NCI-H2171 (cell line): ENCODE measurements around the gene NPAS3.

Source experiments
- DNase-seq: peaks from one replicate; lab custom pipeline; 2025; lab: John Stamatoyannopoulos, UW

NPAS3 gene

DNA sequence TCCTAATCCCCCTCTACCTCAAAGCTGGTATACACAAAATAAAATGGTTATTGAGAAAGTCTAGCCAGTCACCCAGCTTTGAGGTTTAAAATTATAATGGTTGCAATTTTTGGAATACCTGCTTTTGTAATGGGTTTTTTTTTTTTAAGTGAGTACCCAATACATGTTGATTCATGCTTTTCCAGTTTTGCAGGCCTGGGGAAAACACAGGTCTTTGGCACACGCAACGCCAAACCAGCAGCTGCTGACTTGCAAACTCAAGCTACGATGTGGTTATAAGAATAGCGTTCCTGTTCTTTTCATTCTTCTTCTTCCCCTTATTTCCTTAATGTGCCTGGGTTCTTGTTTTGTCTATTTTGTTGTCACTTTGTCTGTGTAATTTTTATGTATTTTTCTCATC, 779.2 kb downstream of the NPAS3 start:
- no peak for DNase-seq

DNA sequence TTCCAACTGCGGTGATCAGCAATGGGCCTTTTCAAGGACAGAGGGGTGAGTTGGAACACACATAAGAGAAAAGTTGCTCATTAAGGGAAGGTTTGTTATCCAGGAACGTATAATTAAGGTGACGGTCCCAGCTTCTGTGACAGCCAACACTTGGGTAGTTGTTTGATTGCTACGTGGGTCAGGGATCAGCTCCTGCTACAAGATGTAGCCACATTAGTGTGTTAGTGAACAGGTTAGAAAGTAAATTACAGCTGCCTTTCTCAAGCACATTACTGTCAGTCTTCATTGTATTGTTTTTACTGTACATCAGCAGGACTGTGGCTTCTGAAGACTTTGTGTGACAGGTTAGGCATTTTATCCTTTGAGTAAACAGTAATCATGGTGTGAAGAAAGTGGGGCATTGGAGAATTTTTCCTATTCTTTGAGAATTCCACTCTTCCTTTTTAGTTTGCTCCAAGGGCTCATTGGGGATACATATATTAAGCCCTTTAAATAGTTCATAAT, 781.7 kb downstream of the NPAS3 start:
- no peak for DNase-seq

- no peak for DNase-seq
These were observed 788.0 kb downstream of the NPAS3 start for GRCh38 chr14:33726685-33727084.

DNA sequence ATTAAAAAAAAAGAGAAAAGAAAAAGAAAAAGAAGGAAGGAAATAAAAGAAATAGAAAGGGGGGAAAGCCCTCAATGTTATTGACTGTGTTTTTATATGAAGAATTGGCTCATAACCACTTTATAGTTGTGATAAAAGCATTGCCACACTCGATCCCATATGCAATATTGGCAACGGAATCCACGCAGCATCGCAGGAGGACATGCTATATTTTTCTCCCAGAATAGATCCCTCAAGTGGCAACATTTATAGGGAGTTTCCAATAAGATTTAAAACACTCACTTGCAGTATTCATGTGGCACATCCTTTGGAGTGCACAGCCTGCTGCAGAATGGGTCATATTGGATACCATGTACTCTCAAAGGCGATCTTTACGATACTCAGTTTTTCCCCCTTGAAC, 788.9 kb downstream of the NPAS3 start:
- no peak for DNase-seq

DNA sequence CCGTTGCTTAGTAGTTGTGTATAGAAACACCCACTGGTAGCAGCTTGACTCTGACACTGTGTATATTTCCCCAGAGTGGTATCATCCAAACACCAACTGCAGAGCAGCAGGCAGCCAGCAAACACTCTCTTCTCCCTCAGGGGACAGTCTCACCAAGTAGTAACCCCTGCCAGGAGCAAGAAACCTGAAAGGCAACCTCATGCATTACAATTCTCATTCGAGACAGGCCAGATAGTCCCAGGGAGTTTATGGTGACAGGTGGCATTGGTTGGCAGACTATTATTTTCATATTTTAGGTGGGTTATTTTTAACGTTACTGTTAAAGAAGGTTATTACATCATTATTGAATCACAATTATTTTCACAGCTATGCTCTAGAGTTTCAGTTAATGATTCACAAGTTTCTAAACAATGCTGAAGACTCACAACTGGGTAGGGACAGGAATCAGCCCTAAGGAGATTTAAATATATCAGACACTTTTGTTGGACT, 789.4 kb downstream of the NPAS3 start:
- DNase-seq: peak; percentile 83

GRCh38 chr14:33730156-33730555, 791.5 kb downstream of the NPAS3 start:
- no peak for DNase-seq

DNA sequence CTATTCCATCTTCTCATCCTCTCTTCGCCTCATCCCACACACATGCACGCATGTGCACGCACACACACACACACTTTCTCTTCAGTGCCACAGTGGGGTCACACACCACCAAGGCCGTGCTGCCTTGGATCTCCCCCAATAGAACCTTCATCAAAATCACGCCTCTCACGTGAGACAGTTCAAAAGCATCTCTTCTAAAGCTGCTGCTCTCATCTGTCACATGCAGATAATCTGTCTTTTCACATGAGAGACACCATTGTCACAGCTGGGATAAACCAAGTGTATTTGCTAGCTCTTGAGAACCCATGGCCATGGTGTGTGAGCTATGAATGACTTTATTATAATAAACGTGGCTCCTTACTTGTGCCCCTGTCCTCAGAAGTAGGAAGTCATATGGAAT, 793.5 kb downstream of the NPAS3 start:
- no peak for DNase-seq

- no peak for DNase-seq
These were observed 794.6 kb downstream of the NPAS3 start for GRCh38 chr14:33733310-33733709.

- no peak for DNase-seq
These were observed 795.0 kb downstream of the NPAS3 start for GRCh38 chr14:33733721-33734120.

- no peak for DNase-seq
These were observed 795.7 kb downstream of the NPAS3 start for GRCh38 chr14:33734387-33734786.

DNA sequence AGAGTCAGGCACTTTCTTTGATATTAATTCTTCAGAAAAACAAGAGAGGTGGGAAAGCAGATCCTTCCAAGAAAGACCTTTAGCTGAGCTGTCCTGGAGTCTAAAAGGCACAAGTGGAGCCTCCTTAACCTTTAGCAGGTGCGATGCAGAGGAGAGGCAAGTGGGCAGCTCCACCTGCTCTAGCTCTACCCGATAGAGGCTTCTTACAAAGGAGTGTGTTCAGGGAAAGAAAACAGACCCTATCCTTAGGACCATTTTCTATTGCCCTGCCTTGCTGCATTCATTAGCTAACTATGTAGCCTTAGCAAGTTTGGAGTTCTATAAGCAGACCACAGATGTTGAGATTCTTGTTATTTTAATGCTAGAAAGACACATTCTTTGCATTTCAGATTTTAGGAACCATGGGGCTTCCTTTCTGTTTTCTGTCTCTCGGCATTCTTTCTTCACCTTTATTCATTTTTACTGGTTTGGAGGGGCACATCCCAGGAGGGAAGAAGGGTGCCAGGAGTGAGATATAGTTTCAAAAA, 797.7 kb downstream of the NPAS3 start:
- DNase-seq: no peak

DNA sequence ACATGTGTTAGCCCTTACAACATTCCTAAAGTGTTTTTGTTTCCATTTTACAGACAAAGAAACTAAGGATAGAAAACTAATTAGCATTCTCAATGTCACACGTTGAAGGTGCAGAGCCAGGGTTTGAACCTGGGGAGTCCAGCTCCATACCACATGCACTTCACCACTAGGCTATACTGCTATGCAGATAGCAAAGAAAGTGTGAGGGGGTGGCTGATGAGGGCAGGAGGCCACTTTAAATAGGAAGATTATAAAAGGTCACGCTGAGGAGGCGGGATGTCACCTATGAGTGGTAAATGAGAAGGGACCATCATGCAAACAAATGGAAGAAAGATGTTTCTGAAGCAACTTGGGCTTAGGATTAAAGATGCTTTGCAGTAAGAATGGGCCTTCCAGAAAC, 798.3 kb downstream of the NPAS3 start:
- no peak for DNase-seq

DNA sequence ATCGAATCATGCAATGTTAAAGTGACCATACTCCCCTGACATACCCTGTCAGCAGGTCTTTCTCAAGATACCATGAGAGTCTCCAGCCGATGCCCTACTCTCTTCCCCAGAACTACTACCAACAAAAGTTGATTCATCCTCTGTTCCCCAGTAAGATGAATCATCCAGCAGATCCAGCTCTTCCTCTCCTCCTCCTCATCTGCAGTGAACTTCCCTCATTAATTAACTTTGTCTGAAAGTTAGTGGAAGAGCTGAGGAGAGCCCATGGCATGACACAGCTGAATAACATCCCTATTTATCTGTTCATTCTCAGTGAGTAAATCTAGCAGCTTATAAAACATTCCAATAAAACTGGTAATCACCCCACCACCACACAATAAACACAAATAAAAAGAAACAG, 798.8 kb downstream of the NPAS3 start:
- no peak for DNase-seq

DNA sequence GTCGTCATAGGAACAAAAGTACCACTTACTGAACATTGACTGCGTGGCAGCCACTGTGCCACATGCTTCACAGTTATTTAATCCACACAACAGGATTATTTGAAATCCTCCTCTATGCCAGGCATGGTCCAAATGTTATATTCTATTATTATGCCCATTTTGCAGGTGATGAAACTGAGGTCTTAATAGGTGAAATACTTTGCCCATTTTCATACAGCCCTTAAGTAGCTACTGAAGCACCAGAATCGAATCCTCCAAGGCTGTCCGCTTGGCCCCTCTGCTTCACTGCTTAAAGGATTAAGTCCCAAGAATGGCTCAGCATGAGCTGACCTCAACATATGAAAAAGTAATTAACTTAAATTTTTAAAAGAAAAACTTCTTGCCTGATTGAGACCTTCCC, 799.4 kb downstream of the NPAS3 start:
- no peak for DNase-seq

DNA sequence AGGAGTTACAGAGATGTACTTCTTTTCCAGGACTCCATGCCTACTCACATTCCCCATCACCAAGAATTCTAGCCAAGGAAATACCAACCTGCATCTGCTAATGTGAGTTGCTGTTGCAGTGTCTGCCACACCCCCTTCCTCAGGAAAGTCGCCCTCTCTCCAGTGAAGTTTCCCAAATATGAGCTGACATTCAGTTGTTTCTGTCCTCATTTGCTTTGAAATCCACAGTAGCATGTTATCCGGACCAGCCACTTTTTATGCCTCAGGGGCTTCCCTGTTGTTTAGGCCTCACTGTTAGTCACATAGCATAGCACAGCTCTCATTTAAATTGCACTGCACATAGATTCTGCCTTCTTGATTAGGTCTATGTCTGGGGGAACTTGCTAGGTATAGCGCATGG, 799.8 kb downstream of the NPAS3 start:
- no peak for DNase-seq

DNA sequence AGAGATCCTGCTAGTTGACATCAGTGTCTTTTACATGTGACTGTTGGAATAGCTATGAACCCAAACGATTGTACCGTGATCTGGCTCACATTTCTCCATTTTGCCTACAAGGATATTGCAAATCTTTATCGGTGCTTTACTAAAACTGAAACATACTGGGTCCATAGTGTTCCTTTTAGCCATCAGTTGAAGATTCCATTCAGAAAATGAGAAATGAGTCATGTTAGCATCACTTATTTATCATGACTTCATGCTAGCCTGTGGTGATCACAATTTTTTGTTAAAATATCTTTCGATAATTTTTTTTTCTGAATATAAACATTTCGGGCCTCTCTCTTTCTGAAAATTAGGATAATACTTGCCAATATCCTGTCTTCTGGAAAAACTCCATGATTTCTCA, 801.9 kb downstream of the NPAS3 start:
- no peak for DNase-seq

GRCh38 chr14:33742166-33742565, 803.5 kb downstream of the NPAS3 start:
- no peak for DNase-seq

DNA sequence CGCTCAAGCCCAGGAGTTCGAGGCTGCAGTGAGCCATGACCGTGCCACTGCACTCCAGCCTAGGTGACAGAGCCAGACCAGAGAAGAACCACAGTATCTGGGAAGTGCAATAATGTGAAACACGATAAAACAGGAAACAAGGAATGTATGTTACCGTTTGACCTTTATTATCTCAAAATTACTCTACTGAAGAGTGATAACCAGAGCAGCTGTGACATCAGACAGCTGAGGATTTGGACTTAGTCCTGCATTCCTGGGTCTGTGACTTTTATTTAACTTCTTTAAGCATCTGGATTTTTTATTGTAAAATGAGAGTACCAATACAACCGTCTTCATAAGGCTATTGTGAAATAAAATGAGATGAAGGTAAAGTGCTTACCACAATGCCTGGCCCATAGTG, 806.5 kb downstream of the NPAS3 start:
- no peak for DNase-seq

- DNase-seq: no peak
These were observed 809.1 kb downstream of the NPAS3 start for GRCh38 chr14:33747749-33748148.

DNA sequence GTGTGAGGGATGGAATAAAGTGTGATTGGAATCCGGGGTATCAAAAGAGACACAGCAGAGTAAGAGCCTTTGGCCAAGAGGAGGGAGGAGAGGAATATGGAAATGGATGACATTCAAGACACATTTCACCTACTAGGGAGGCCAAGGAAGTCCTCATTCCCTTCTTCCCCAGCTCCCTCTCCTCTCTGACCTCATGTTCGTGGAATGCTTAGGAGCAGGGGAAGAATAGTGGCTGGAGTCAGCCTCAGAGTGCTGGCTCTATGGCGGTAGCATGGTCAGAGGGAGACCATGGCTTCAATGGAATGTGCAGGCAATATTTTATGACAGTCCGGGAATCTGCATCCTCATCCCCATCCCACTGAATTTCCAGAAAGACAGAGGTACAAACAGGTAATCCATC, 815.6 kb downstream of the NPAS3 start:
- DNase-seq: no peak

- no peak for DNase-seq
These were observed 816.7 kb downstream of the NPAS3 start for GRCh38 chr14:33755358-33755757.

- no peak for DNase-seq
These were observed 818.2 kb downstream of the NPAS3 start for GRCh38 chr14:33756833-33757232.

GRCh38 chr14:33758547-33758946, 819.9 kb downstream of the NPAS3 start:
- no peak for DNase-seq

GRCh38 chr14:33762161-33762851, 823.6 kb downstream of the NPAS3 start:
- no peak for DNase-seq
